SK-N-SH (cell line): Measurements from ENCODE around the gene HOXA6. TPM values are rescaled to one million over a fixed set of nuclear protein-coding genes. Genes with fewer than 3 reads are reported as not detected.

Source experiments
- CTCF ChIA-PET: fragments of 300-600, 350-600 bp; formaldehyde crosslinking; extraction: SDS; loops from one replicate; lab custom pipeline; 2021; lab: Yijun Ruan, JAX
- POLR2A ChIA-PET: fragments of 350-600 bp; sonication (Branson Sonifier 250); formaldehyde crosslinking; extraction: SDS; loops from one replicate; lab custom pipeline; 2020; ENCODE audit warnings: antibody characterized with exemption, inconsistent platforms; lab: Yijun Ruan, JAX
- DNase-seq: peaks from one replicate; pipeline ENCODE4 v3.0.0; 2012
- H2AFZ ChIP-seq: fragments of 200-600 bp; sonication (generic); 2 replicates; pipeline ENCODE4 v1.8.1; 2016; ENCODE audit warnings: antibody characterized with exemption, mild to moderate bottlenecking, low read depth
- H3F3A ChIP-seq: fragments of 200-600 bp; sonication (generic); replicated peaks from 2 replicates; pipeline ENCODE3; 2016; ENCODE audit warnings: antibody characterized with exemption, mild to moderate bottlenecking; ENCODE audit not compliant: insufficient read depth
- H3K27ac ChIP-seq, 2 experiments: fragments of 200-500 bp in 1 of 2; fragments of 200-600 bp in 1 of 2; sonication (Bioruptor generic) in 1 of 2; sonication (generic), shearing (Covaris generic) in 1 of 2; 2 replicates each; pipeline versions ENCODE4 v1.5.1 to v1.6.1; 2014 to 2016; ENCODE audit warnings: low read depth in 2 of 2, inconsistent platforms in 1 of 2, low read length in 1 of 2, mild to moderate bottlenecking in 1 of 2, mixed read lengths in 1 of 2
- H3K27me3 ChIP-seq: fragments of 200-600 bp; sonication (generic), shearing (Covaris generic); 2 replicates; pipeline ENCODE4 v1.6.1; 2016; ENCODE audit warnings: mixed run types; ENCODE audit not compliant: insufficient read depth
- H3K36me3 ChIP-seq, 2 experiments: fragments of 200-500 bp in 1 of 2; fragments of 200-600 bp in 1 of 2; sonication (Bioruptor generic) in 1 of 2; sonication (generic) in 1 of 2; replicated peaks in 1 of 2; 2 replicates each; pipeline versions ENCODE3 to v1.5.1; 2014 to 2016; ENCODE audit warnings: low read length in 1 of 2, mild to moderate bottlenecking in 1 of 2; ENCODE audit not compliant: insufficient read depth in 2 of 2, control insufficient read depth in 1 of 2
- H3K4me1 ChIP-seq, 2 experiments: fragments of 200-500 bp in 1 of 2; fragments of 200-600 bp in 1 of 2; sonication (Bioruptor generic) in 1 of 2; sonication (generic), shearing (Covaris generic) in 1 of 2; 2 replicates each; pipeline versions ENCODE4 v1.5.1 to v1.6.1; 2014 to 2016; ENCODE audit warnings: low read depth in 1 of 2, low read length in 1 of 2, mixed run types in 1 of 2; ENCODE audit not compliant: insufficient read depth in 2 of 2, control insufficient read depth in 1 of 2
- H3K4me2 ChIP-seq: fragments of 200-600 bp; sonication (generic), shearing (Covaris generic); 2 replicates; pipeline ENCODE4 v1.6.1; 2017; ENCODE audit warnings: mixed run types
- H3K4me3 ChIP-seq, 2 experiments: fragments of 200-500 bp in 1 of 2; fragments of 200-600 bp in 1 of 2; sonication (Bioruptor generic) in 1 of 2; sonication (generic), shearing (Covaris generic) in 1 of 2; 2 replicates each; pipeline versions ENCODE4 v1.5.1 to v1.8.1; 2014 to 2016; ENCODE audit warnings: low read depth in 2 of 2, inconsistent platforms in 1 of 2, low read length in 1 of 2, mild to moderate bottlenecking in 1 of 2, mixed read lengths in 1 of 2, moderate library complexity in 1 of 2
- H3K79me2 ChIP-seq: fragments of 200-600 bp; sonication (generic); 2 replicates; pipeline ENCODE4 v1.8.1; 2017; ENCODE audit warnings: mild to moderate bottlenecking; ENCODE audit not compliant: insufficient read depth
- H3K9ac ChIP-seq: fragments of 200-600 bp; sonication (generic); 2 replicates; pipeline ENCODE4 v1.6.1; 2017; ENCODE audit warnings: mixed run types
- H3K9me2 ChIP-seq: fragments of 200-600 bp; sonication (generic); 2 replicates; pipeline ENCODE4 v1.6.1; 2017; ENCODE audit warnings: mixed run types
- H3K9me3 ChIP-seq: fragments of 200-600 bp; sonication (generic); 2 replicates; pipeline ENCODE4 v1.6.1; 2017; ENCODE audit warnings: mixed run types, mild to moderate bottlenecking, moderate library complexity
- H4K20me1 ChIP-seq: fragments of 200-600 bp; sonication (generic); 2 replicates; pipeline ENCODE4 v1.6.1; 2017; ENCODE audit warnings: mild to moderate bottlenecking, mixed run types; ENCODE audit not compliant: insufficient read depth
- FOXM1 ChIP-seq: IDR thresholded peaks from 2 replicates; pipeline ENCODE4 v1.4.0; 2012; ENCODE audit warnings: low read depth, mild to moderate bottlenecking
- MAX ChIP-seq: IDR thresholded peaks from 2 replicates; pipeline ENCODE4 v1.4.0; 2012; ENCODE audit warnings: low read depth
- NRF1 ChIP-seq: IDR thresholded peaks from 2 replicates; pipeline ENCODE4 v1.6.1; 2012; ENCODE audit warnings: low read depth, mild to moderate bottlenecking, low read length
- PBX3 ChIP-seq: IDR thresholded peaks from 2 replicates; pipeline ENCODE4; 2012
- RXRA ChIP-seq: IDR thresholded peaks from 2 replicates; pipeline ENCODE4 v1.4.0; 2012; ENCODE audit warnings: low read depth, mild to moderate bottlenecking, borderline replicate concordance
- TAF1 ChIP-seq: IDR thresholded peaks from 2 replicates; pipeline ENCODE4 v1.6.1; 2012; ENCODE audit warnings: low read depth, mild to moderate bottlenecking, low read length, moderate library complexity, borderline replicate concordance
- TCF12 ChIP-seq: IDR thresholded peaks from 2 replicates; pipeline ENCODE4 v1.4.0; 2012
- USF2 ChIP-seq: fragments of 150-350 bp; IDR thresholded peaks from 2 replicates; pipeline ENCODE4 v1.6.1; 2017; ENCODE audit warnings: antibody characterized with exemption, low read length, low read depth, borderline replicate concordance
- ZBTB33 ChIP-seq: IDR thresholded peaks from 2 replicates; pipeline ENCODE4 v1.4.0; 2012; ENCODE audit warnings: low read depth, borderline replicate concordance
- WGBS: methylation state at CpG from one replicate; pipeline ENCODE4 v1.1.6; 2017; ENCODE audit warnings: low lambda C conversion rate; 5-methylcytosine and 5-hydroxymethylcytosine counted together
- polyA plus RNA-seq, 3 experiments: library from polyadenylated mRNA; depleted of rRNA; stranded (reverse); fragments of >200 nt; gene quantifications; 2 replicates each; pipeline ENCODE4 v1.2.3, GENCODE V29; 2012

HOXA6 gene
- polyA plus RNA-seq, 1 of the 3 experiments (the other 2 are of a cell fraction): not detected

GRCh38 chr7:27182861-27183681, 35.5 kb upstream of the HOXA6 start (continued):
- TF ChIP-seq TAF1 (no peak), ZBTB33 (no peak), MAX (no peak), USF2 (no peak), FOXM1 (no peak), RXRA (no peak), TCF12 (no peak), PBX3 (no peak), NRF1 (no peak)

- TF ChIP-seq PBX3: no peak
- TF ChIP-seq, all 33 proteins: peak for 0
- POLR2A ChIA-PET: no interaction called here
- Histone ChIP-seq H4K20me1 (peaks cover 12% of the 10 kb centered on the region; the same call in 1 of the 2 replicates), H3K27me3 (peaks cover 97% of the 10 kb centered on the region), H3K79me2 (no peaks in the 10 kb centered on the region), H3F3A (peaks cover 11% of the 10 kb centered on the region), H3K27ac (no peak overlapping the region), H3K9ac (no peak overlapping the region), H3K4me2 (no peak overlapping the region), H3K4me1 (peaks cover 4 to 10% of the 10 kb centered on the region in 2 experiments; a peak in 1 of 4 replicates), H2AFZ (no peak overlapping the region), H3K9me2 (no peaks in the 10 kb centered on the region), H3K9me3 (no peaks in the 10 kb centered on the region), H3K4me3 (no peak overlapping the region), H3K36me3 (no peaks in the 10 kb centered on the region)
- CTCF ChIA-PET: interaction anchor here (0.7 to 6.8 kb wide), 15 partner anchors 8 to 1327 kb away, joined by 3 to 70 read pairs (median 7); partner anchors contain the start of genes HOXA10 and HOXA5
- 9% methylated on average over 4 of the region's 4 CpGs for WGBS
- no peak for DNase-seq
Observed at GRCh38 chr7:27182285-27182841, 34.8 kb upstream of the HOXA6 start.
